Inferior parietal cortex (tissue), 1 donor: ENCODE measurements around the gene VASH2.
"Not testable (repeated sequence)": the region's sequence is repeated elsewhere in the genome, so short reads cannot be mapped to it uniquely, and the experiment has no call there.

Experiments
- DNase-seq: peaks from one replicate; pipeline ENCODE4 v3.0.0-alpha.2; 2016; ENCODE audit errors: extremely low spot score

Gene VASH2

GRCh38 chr1:212957546-212957945 lies 7.2 kb downstream of the VASH2 start:
- no peak for DNase-seq

GRCh38 chr1:212958175-212958574 lies 7.8 kb downstream of the VASH2 start:
- DNase-seq: no peak

- no peak for DNase-seq
These were observed 9.2 kb downstream of the VASH2 start for GRCh38 chr1:212959266-212960220.

DNA sequence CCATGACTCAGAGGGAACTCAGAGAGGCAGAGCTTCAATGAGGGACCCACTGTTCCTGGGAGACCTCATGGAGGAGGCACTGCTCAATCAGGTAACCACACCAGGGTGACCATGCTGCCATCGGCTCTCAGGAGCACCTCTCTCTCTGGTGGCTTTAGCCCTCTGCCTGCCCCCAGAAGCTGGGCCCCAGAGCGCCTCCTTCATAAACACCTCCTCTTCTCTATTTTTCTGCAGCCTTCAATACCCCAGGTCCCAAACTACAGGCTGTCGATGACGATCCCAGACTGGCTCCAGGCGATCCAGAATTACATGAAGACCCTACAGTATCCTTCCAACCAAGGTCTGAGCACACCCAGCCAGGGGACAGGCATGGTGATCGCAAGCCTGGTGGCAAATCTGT lies 10.6 kb downstream of the VASH2 start:
- no peak for DNase-seq

DNA sequence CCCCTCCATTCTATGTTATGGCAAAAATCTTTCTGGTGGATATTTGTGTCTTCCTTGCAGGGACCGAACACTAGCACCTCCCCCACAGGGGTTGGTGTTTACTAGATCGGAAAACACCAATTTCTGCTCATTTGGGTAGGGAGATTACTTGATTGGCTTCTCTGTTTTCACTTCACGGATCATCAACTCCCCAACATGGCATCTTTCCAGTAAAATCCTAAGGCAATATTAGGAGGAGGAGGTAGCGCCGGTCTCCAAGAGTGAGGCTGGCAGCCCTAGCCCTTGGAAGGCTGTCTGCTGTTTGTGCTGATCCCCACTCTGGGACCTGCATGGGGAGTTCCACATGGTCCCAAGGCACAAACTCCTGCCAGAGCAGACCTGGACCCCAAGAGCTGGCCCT lies 12.2 kb downstream of the VASH2 start:
- no peak for DNase-seq

- no peak for DNase-seq
These were observed 13.8 kb downstream of the VASH2 start for GRCh38 chr1:212964102-212964501.

GRCh38 chr1:212964993-212965392 lies 14.7 kb downstream of the VASH2 start:
- DNase-seq: not testable (repeated sequence)

DNA sequence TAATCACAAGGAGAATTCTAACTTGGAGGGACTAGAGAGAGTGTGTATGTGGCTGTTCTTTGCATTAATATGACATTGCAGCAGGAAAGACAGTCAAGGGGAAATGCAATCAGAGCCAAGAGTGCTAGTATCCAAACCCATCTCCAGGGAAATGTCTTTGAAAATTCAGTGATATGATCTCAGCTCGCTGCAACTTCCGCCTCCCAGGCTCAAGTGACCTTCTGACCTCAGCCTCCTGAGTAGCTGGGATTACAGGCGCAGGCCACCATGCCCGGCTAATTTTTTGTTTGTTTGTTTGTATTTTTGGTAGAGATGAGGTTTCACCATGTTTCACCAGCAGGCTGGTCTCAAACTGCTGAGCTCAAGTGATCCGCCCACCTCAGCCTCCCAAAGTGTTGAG lies 16.3 kb downstream of the VASH2 start:
- no peak for DNase-seq

GRCh38 chr1:212967801-212968200 lies 17.5 kb downstream of the VASH2 start:
- DNase-seq: no peak

- DNase-seq: no peak
These were observed 18.1 kb downstream of the VASH2 start for GRCh38 chr1:212968368-212968863.

- DNase-seq: no peak
These were observed 19.7 kb downstream of the VASH2 start for GRCh38 chr1:212970085-212970484.

DNA sequence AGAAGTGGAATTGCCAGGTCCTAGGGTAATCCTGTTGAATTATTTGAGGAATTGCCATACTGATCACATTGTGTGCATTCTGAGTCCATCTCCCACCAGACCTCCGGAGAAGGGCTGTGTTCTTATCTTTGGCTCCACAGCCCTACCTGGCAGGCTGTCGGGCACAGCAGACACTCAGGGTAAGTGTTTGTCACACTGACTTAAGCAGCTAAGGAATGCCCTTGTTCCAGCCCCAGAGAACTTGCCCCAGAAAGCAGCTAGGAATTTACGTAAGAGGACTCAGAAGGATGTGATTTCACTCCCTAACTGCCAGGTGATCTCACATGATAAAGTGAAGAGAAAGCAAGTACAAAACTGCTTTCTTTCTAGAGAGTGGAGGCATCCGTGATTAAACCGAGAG lies 21.0 kb downstream of the VASH2 start:
- no peak for DNase-seq

DNA sequence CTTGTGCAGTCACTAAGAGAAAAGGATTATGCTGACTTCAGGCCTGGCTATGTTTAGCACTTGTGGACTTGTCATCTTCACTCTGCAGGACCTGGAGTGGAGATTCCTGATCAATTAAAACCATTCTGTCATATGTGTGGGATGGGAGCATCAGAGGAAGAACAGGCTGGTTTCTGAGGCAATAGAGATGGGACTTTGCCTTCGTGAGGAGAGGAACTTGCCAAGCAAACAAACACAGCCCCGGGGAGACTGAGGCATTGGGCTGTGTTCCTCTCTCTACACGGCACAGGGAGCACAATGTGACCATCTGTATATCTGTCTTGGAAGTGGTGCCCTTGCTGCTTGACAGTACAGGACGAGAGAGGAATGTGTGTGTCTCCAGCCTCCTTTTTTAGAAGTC lies 23.1 kb downstream of the VASH2 start:
- no peak for DNase-seq

DNA sequence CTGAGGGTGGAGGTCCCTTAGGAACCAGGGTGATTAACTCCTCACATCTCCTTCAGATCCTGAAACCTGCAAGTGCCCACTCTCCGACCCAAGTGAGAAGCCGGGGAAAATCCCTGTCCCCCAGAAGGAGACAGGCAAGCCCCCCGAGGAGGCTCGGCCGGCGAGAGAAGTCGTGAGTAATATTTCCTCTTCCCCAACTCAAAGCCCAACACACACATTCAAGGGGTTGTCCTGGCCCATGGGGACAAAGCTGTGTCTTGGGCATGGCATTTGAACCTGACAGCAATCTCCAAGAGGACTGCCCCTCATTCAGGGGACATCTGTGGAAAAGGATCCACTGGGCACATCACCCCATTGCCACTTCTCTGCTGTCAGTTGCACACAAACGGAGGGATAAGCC lies 23.6 kb downstream of the VASH2 start:
- DNase-seq: no peak

- DNase-seq: no peak
These were observed 24.4 kb downstream of the VASH2 start for GRCh38 chr1:212974711-212975110.

- DNase-seq: no peak
These were observed 25.0 kb downstream of the VASH2 start for GRCh38 chr1:212975111-212975918.

GRCh38 chr1:212976586-212976985 lies 26.2 kb downstream of the VASH2 start:
- DNase-seq: no peak

- no peak for DNase-seq
These were observed 27.7 kb downstream of the VASH2 start for GRCh38 chr1:212977781-212978645.

DNA sequence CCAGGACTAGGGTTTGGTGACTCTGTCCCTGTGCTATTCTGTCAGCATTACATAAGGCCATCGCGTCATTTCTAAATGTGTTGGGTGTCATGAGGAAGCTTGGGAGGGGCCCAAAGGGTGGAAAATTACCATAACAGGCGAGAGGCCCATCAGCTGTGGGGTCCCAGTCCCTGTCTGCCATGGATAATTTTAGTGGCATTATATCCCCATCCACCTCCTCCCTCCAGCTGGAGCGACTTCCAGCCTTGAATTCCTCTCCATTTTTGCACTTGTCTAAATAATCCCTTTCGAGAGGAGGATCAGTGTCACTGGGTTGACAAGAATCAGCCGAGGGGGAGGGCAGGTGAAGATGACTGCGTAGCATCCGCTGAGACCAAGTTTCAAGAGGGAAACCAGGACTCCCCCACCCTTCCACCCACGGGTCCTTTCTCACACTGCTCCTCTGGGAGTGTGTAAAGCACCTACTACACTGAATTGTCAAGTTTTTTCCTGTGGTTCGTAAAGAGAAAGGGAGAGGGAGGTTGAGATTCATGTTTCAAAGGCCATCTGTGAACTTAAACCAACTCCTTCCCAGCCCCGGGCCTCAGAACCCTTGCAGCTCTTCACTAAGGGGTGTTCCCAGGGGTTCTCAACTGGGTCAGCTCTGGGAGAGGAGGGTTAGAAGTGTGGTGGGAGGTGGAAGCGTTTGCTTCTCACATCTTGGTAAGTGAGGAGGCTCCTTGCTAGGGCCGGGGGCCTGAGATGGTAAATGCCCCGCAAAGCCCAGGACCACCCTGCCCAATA lies 29.2 kb downstream of the VASH2 start:
- DNase-seq: no peak

- no peak for DNase-seq
These were observed 29.9 kb downstream of the VASH2 start for GRCh38 chr1:212980123-212980785.
